ENCODE data around the gene CNTN5. TPM values are rescaled to one million over a fixed set of nuclear protein-coding genes. Genes with fewer than 3 reads are reported as not detected.

Gene CNTN5
- polyA plus RNA-seq, 1 donor (not counting 4 experiments of a cell fraction or from before 2014, with no cell fraction given), result not detected

- no peaks in the 10 kb centered on the region for H3K79me2 ChIP-seq (ENCODE audit: control insufficient read depth, insufficient read depth, low read length)
- H3K9ac ChIP-seq (ENCODE audit: control insufficient read depth, extremely low read depth, insufficient read depth, low read length), result no peak overlapping the region
- DNase-seq (ENCODE audit: low read depth, low spot score), result no peak
- no peak for TF ChIP-seq CTCF (optimal IDR thresholded peaks at IDR 0.05 in 1 of 3, IDR thresholded peaks at IDR 0.05 in 1 of 3, conservative IDR thresholded peaks at IDR 0.05 in 1 of 3; ENCODE audit: extremely low read depth in 1 of 3, insufficient read depth in 2 of 3, low read length in 3 of 3)
- TF ChIP-seq EZH2 (IDR thresholded peaks at IDR 0.05; ENCODE audit: low read length), result no peak
- H3K9me1 ChIP-seq (ENCODE audit: control insufficient read depth, extremely low read depth, insufficient read depth, low read length), result no peaks in the 10 kb centered on the region
- no peaks in the 10 kb centered on the region for H4K20me1 ChIP-seq (ENCODE audit: control insufficient read depth, extremely low read depth, insufficient read depth, low read length)
- H3K4me2 ChIP-seq (ENCODE audit: control insufficient read depth, extremely low read depth, insufficient read depth, low read depth, low read length), result no peak overlapping the region
- no peaks in the 10 kb centered on the region for H3K4me1 ChIP-seq (ENCODE audit: control insufficient read depth, extremely low read depth, insufficient read depth, low read length)
- dilution Hi-C loops (cut with MboI; ENCODE audit: extremely low pct_ligation_motif_present, low sequenced_read_pairs), result no loop called here
- H3K27ac ChIP-seq (ENCODE audit: control insufficient read depth, insufficient read depth, low read length), result no peak overlapping the region
- H2AFZ ChIP-seq (ENCODE audit: control insufficient read depth, low read length), result no peak overlapping the region
- no peak for FAIRE-seq
- H3K9me3 ChIP-seq (ENCODE audit: control insufficient read depth, low read depth, low read length), result no peaks in the 10 kb centered on the region
- H3K36me3 ChIP-seq (ENCODE audit: control insufficient read depth in 2 of 2, extremely low read depth in 1 of 2, insufficient read depth in 2 of 2, low read length in 2 of 2), result no peaks in the 10 kb centered on the region
- no peak overlapping the region for H3K4me3 ChIP-seq (ENCODE audit: control insufficient read depth in 2 of 3, extremely low read depth in 1 of 3, insufficient read depth in 2 of 3, low read depth in 1 of 3, low read length in 3 of 3)
- no peaks in the 10 kb centered on the region for H3K27me3 ChIP-seq (ENCODE audit: control insufficient read depth, extremely low read depth, insufficient read depth, low read length)
Measured at GRCh38 chr11:100232006-100232405, 1211.3 kb downstream of the CNTN5 start.

DNA sequence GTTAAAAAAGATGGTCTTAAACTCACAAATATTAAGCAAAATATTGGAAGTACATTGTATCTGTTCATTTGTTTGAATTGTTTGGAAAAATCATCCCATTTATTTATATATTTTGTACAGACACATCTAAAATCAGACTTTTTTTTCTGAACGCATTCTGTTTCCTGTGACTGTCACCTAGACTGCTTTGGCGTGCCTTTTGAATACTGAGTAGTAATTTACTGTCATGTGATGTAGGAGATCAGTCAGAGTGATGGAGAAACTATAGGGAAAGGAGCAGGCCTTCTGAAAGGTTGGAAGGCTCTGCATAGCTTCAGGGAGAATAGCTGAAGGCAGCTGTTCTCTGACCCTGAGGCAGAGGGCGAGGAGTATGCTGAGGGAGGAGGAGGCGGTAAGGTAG, 1214.3 kb downstream of the CNTN5 start:
- no peaks in the 10 kb centered on the region for H3K9me3 ChIP-seq (ENCODE audit: control insufficient read depth, low read depth, low read length)
- FAIRE-seq (no peak), DNase-seq (ENCODE audit: low read depth, low spot score) (no peak)
- no peak overlapping the region for H3K4me2 ChIP-seq (ENCODE audit: control insufficient read depth, extremely low read depth, insufficient read depth, low read depth, low read length)
- H3K79me2 ChIP-seq (ENCODE audit: control insufficient read depth, insufficient read depth, low read length), result no peaks in the 10 kb centered on the region
- no peaks in the 10 kb centered on the region for H3K9me1 ChIP-seq (ENCODE audit: control insufficient read depth, extremely low read depth, insufficient read depth, low read length)
- H3K27me3 ChIP-seq (ENCODE audit: control insufficient read depth, extremely low read depth, insufficient read depth, low read length), result no peaks in the 10 kb centered on the region
- H3K27ac ChIP-seq (ENCODE audit: control insufficient read depth, insufficient read depth, low read length), result no peak overlapping the region
- no peak overlapping the region for H3K9ac ChIP-seq (ENCODE audit: control insufficient read depth, extremely low read depth, insufficient read depth, low read length)
- H3K36me3 ChIP-seq (ENCODE audit: control insufficient read depth in 2 of 2, extremely low read depth in 1 of 2, insufficient read depth in 2 of 2, low read length in 2 of 2), result no peaks in the 10 kb centered on the region
- no peaks in the 10 kb centered on the region for H3K4me1 ChIP-seq (ENCODE audit: control insufficient read depth, extremely low read depth, insufficient read depth, low read length)
- dilution Hi-C loops (cut with MboI; ENCODE audit: extremely low pct_ligation_motif_present, low sequenced_read_pairs), result no loop called here
- TF ChIP-seq EZH2 (IDR thresholded peaks at IDR 0.05; ENCODE audit: low read length) (no peak), CTCF (optimal IDR thresholded peaks at IDR 0.05 in 1 of 3, IDR thresholded peaks at IDR 0.05 in 1 of 3, conservative IDR thresholded peaks at IDR 0.05 in 1 of 3; ENCODE audit: extremely low read depth in 1 of 3, insufficient read depth in 2 of 3, low read length in 3 of 3) (no peak)
- H2AFZ ChIP-seq (ENCODE audit: control insufficient read depth, low read length), result no peak overlapping the region
- H3K4me3 ChIP-seq (ENCODE audit: control insufficient read depth in 2 of 3, extremely low read depth in 1 of 3, insufficient read depth in 2 of 3, low read depth in 1 of 3, low read length in 3 of 3), result no peak overlapping the region
- H4K20me1 ChIP-seq (ENCODE audit: control insufficient read depth, extremely low read depth, insufficient read depth, low read length), result no peaks in the 10 kb centered on the region
